ENCODE measurements around the gene HELLS.

DNA sequence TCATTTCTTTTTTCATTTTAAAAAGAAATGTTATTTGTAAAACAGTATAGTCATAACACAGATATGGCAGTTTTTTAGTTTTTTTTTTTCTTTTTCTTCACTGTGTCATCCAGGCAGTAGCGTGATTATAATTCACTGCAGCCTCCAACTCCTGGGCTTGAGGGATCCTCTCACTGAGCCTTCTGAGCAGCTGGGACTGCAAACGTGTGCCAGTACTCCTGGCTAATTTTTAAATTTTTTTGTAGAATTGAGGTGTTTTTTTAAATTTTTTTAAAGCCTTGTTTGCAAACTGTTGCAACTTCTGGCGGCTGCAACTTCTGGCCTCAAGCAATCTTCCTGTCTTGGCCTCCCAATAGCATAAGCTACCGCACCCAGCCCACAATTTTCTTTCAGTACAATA is 63.0 kb downstream of the HELLS start:
- TF ChIP-seq, protein P1, sequence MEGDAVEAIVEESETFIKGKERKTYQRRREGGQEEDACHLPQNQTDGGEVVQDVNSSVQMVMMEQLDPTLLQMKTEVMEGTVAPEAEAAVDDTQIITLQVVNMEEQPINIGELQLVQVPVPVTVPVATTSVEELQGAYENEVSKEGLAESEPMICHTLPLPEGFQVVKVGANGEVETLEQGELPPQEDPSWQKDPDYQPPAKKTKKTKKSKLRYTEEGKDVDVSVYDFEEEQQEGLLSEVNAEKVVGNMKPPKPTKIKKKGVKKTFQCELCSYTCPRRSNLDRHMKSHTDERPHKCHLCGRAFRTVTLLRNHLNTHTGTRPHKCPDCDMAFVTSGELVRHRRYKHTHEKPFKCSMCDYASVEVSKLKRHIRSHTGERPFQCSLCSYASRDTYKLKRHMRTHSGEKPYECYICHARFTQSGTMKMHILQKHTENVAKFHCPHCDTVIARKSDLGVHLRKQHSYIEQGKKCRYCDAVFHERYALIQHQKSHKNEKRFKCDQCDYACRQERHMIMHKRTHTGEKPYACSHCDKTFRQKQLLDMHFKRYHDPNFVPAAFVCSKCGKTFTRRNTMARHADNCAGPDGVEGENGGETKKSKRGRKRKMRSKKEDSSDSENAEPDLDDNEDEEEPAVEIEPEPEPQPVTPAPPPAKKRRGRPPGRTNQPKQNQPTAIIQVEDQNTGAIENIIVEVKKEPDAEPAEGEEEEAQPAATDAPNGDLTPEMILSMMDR (IDR thresholded peaks at IDR 0.05) = no peak
- no peak for TF ChIP-seq POLR2A (IDR thresholded peaks at IDR 0.05)

Measured in vagina (tissue), 2 donors.